Stimulated activated CD4-positive, alpha-beta T cell treated with anti-CD3 and anti-CD28 coated beads, Interleukin-2, amount 100 ng/mL, for 24 hours (primary cell): ENCODE measurements around the gene EFHC1.

Experiments
- DNase-seq, 2 donors: peaks; one replicate each; pipeline ENCODE4 v3.0.0-alpha.2; 2020

The EFHC1 gene

GRCh38 chr6:52564856-52565255, 144.7 kb downstream of the EFHC1 start:
- no peak for DNase-seq

- DNase-seq, result no peak
These were observed 146.1 kb downstream of the EFHC1 start for GRCh38 chr6:52566201-52566600.

- no peak for DNase-seq
These were observed 146.7 kb downstream of the EFHC1 start for GRCh38 chr6:52566853-52567279.

GRCh38 chr6:52568320-52568719, 148.2 kb downstream of the EFHC1 start:
- DNase-seq, result no peak

GRCh38 chr6:52570291-52570700, 150.2 kb downstream of the EFHC1 start:
- DNase-seq, result no peak

GRCh38 chr6:52571099-52571755, 151.1 kb downstream of the EFHC1 start:
- no peak for DNase-seq

- DNase-seq, result no peak
These were observed 152.4 kb downstream of the EFHC1 start for GRCh38 chr6:52572536-52572935.

GRCh38 chr6:52573295-52573694, 153.2 kb downstream of the EFHC1 start:
- no peak for DNase-seq
